ENCODE data around the gene ARMC12.

Gene ARMC12

DNA sequence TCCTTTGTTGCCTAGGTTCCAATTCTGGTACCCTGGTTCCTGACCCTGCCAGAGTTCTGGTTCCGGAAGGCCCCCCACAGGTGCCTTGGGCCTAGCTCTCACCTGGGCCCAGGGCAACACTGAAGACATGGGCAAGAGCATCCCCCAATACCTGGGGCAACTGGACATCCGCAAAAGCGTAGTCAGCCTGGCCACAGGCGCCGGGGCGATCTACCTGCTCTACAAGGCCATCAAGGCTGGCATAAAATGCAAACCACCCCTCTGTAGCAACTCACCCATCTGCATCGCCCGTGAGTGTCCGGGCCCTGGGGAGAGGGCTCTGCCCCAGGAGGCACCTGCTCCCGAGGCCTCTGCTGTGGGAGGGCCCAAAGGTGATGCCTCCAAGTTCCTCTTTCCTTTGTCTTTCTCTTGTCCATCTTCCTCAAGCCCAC is at the start of gene ARMC12:
Gene ARMC12 (plus strand): TSS at position 51 of the 431 bp plus-strand sequence. CDS start 77 bp downstream, at position 128.
- TF ChIP-seq GATA2 (IDR thresholded peaks at IDR 0.05; ENCODE audit: low read depth, low read length) (no peak), GATA3 (IDR thresholded peaks at IDR 0.05; ENCODE audit: low read depth, low read length) (no peak)

DNA sequence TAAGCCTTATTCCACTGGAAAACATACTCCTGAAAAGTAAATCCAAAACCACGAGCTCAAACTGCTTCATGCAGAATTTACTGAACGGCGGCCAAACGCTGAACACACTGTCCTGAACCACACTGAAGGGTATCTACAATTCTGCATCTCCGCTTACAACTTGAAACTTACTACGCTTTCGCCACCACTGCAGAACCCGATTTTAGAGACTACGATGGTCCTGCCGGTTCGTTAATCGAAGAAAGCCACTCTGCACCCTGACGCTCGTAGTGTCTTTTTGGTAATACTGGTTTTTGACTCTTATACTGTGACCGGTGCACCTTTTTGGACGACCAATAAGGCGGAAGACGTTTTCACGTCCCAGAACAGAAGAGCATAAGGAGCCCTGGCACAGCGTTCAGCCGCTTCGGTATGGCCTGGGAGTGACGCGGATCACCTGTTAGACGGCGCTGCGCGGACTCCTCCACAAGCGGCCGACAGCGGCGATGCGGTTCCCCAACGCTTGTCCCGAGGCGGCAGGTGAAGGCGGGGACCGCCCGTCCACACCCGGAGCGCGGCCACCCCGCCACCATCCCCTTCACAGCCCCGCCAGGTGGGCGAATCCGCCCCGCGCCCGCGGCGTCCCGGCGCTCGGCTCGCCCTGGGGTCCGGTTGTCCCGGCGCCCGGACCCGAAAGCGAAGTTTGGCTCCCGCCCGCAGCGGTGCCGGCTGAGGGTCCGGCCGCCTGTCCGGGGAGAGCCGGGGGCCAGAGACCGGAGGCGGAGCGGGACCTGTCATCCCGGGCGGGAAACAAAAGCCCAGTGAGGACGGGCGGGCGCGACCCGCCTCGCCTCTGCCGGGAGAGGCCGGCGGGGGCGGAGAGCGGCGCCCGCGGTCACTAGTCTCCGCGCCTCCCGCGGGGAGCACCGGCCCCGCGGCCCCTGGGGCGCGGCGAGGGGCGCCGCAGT is 48.9 kb upstream of the ARMC12 start:
- TF ChIP-seq GATA2 (IDR thresholded peaks at IDR 0.05; ENCODE audit: low read depth, low read length) (no peak), GATA3 (IDR thresholded peaks at IDR 0.05; ENCODE audit: low read depth, low read length) (no peak)

- TF ChIP-seq GATA3 (IDR thresholded peaks at IDR 0.05; ENCODE audit: low read depth, low read length): no peak
- TF ChIP-seq GATA2 (IDR thresholded peaks at IDR 0.05; ENCODE audit: low read depth, low read length): no peak
These were observed 48.1 kb upstream of the ARMC12 start, which contains the start of gene FKBP5 for GRCh38 chr6:35688605-35689322. FKBP5 (minus strand) TSS chr6:35688915; CDS start chr6:35642824, 46,091 bp downstream.

DNA sequence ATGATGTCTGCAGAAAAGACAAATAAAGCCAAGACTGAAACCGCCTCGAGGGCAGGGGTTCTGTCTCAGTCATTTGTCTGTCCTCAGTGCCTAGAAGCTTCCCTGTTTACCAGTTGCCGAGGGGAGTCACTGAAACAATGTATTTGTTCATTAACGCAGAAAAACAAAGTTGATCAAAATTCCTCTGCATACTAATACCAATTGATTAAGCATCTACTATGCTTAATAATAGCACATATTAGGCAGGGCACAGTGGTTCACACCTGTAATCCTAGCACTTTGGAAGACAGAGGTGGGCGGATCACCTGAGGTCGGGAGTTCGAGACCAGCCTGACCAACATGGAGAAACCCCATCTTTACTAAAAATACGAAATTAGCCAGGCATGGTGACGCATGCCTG is 46.3 kb upstream of the ARMC12 start:
- TF ChIP-seq GATA2 (IDR thresholded peaks at IDR 0.05; ENCODE audit: low read depth, low read length) (no peak), GATA3 (IDR thresholded peaks at IDR 0.05; ENCODE audit: low read depth, low read length) (no peak)

- TF ChIP-seq GATA2 (IDR thresholded peaks at IDR 0.05; ENCODE audit: low read depth, low read length) (no peak), GATA3 (IDR thresholded peaks at IDR 0.05; ENCODE audit: low read depth, low read length) (no peak)
These were observed 45.6 kb upstream of the ARMC12 start for GRCh38 chr6:35691027-35691824.

DNA sequence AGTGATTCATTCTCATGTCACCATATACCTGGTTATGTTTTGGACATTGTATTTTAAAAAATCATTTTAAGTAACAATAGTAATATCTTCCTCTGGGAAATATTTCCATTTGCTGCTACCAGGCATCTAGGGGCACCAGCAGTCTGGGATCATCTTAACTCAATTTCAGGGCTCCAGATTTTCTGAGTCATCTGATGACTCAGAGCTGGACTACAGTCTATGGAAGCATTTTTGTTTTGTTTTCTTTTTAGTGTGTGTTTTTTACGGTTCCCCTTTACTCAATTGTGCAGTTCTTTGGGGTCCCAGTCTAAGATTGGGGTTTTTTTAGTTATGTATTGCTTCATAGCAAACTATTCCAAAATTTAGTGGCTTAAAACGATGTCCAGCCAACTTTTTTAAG is 42.4 kb upstream of the ARMC12 start:
- no peak for TF ChIP-seq GATA3 (IDR thresholded peaks at IDR 0.05; ENCODE audit: low read depth, low read length)
- no peak for TF ChIP-seq GATA2 (IDR thresholded peaks at IDR 0.05; ENCODE audit: low read depth, low read length)

- TF ChIP-seq GATA2 (IDR thresholded peaks at IDR 0.05; ENCODE audit: low read depth, low read length): no peak
These were observed 38.0 kb upstream of the ARMC12 start for GRCh38 chr6:35698858-35699257.

GRCh38 chr6:35703554-35703953 is 33.3 kb upstream of the ARMC12 start:
- TF ChIP-seq GATA2 (IDR thresholded peaks at IDR 0.05; ENCODE audit: low read depth, low read length) (no peak), GATA3 (IDR thresholded peaks at IDR 0.05; ENCODE audit: low read depth, low read length) (no peak)

GRCh38 chr6:35706468-35706867 is 30.4 kb upstream of the ARMC12 start:
- no peak for TF ChIP-seq GATA2 (IDR thresholded peaks at IDR 0.05; ENCODE audit: low read depth, low read length)
- no peak for TF ChIP-seq GATA3 (IDR thresholded peaks at IDR 0.05; ENCODE audit: low read depth, low read length)

DNA sequence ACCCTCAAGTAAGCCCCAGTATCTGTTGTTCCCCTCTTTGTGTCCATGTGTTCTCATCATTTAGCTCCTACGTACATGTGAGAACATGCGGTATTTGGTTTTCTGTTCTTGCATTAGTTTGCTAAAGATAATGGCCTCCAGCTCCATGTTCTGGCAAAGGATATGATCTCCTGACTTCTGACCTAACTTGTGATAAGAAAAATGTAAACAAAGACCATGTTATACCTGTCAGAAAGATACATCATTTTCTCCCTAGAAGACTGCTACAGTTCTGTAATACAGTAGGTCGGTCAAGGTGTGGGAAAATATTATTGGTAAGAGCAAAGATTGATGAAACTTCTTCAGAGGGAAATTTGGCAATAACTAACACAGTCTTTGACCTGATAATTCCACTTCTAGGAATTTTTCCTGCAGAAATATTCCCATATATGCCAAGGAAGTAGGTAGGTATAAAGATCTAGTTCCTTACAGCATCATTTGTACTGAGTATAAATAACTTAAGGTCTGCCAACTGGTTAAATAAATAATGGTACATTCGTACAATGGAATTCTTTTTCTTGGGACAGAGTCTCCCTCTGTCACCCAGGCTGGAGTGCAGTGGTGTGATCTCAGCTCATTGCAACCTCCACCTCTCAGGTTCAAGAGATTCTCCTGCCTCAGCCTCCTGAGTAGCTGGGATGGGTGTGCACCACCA is 29.0 kb upstream of the ARMC12 start:
- TF ChIP-seq GATA2 (IDR thresholded peaks at IDR 0.05; ENCODE audit: low read depth, low read length): no peak
- TF ChIP-seq GATA3 (IDR thresholded peaks at IDR 0.05; ENCODE audit: low read depth, low read length): no peak

DNA sequence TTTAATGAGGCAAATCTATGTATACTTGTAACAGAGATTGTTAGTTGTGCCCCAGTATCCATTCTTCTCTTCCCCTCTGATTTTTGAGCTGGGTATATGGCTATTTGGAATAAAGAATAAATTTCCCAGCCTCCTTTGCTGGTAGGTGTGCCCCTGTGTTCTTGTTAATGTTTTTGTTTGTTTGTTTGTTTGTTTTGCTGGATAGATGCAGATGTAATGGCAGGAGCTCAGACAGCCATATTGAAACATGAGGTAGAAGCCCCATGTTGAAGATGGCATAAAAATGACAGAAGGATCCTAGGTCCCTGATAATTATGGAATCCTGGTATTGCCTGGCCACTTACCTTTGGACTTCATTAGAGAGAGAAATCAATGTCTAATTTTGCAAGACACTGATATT is 28.2 kb upstream of the ARMC12 start:
- no peak for TF ChIP-seq GATA3 (IDR thresholded peaks at IDR 0.05; ENCODE audit: low read depth, low read length)
- TF ChIP-seq GATA2 (IDR thresholded peaks at IDR 0.05; ENCODE audit: low read depth, low read length): no peak

DNA sequence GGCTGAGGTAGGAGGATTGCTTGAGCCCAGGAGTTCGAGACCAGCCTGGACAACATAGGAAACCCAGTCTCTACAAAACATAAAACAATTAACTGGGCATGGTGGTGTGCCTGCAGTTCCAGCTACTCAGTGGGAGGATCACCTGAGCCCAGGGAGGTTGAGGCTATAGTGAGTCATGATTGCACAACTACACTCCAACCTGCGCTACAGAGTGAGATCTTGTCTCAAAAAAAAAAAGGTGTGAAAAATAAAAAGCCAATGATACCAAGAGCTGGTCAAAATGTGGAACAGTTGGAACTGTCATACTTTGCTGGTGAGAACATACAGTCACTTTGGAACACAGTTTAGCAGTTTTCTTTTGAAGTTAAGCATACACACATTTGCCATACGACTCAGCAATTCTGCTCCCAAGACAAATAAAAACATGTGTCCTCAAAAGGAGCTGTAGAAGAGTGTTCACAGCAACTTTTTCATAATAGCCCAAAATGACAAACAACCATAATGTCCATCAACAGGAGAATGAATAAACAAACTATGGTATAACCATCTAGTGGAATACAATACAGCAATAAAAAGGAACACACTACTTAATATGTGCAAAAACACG is 26.5 kb upstream of the ARMC12 start:
- TF ChIP-seq GATA3 (IDR thresholded peaks at IDR 0.05; ENCODE audit: low read depth, low read length) (no peak), GATA2 (IDR thresholded peaks at IDR 0.05; ENCODE audit: low read depth, low read length) (no peak)

- TF ChIP-seq GATA2 (IDR thresholded peaks at IDR 0.05; ENCODE audit: low read depth, low read length) (no peak), GATA3 (IDR thresholded peaks at IDR 0.05; ENCODE audit: low read depth, low read length) (no peak)
These were observed 25.1 kb upstream of the ARMC12 start for GRCh38 chr6:35711731-35712130.

Measured in SH-SY5Y (cell line).